Endothelial cell of umbilical vein (primary cell): ENCODE measurements around the gene ZNF440. TPM values are rescaled to one million over a fixed set of nuclear protein-coding genes. Genes with fewer than 3 reads are reported as not detected.

Experiments used
- BruUV-seq: library from RNA; stranded (reverse); fragments of 400-500 nt; replicated peaks from 2 replicates; lab custom pipeline; 2021; lab: Mats Ljungman, UMichigan
- CTCF ChIA-PET: fragments of 300-600, 350-600 bp; sonication (Branson Sonifier 250); formaldehyde crosslinking; loops from one replicate; lab custom pipeline; 2021; ENCODE audit warnings: antibody characterized with exemption, inconsistent platforms; lab: Charles Lee
- POLR2A ChIA-PET: fragments of 300-600, 350-600 bp; sonication (Branson Sonifier 250); formaldehyde crosslinking; loops from one replicate; lab custom pipeline; 2021; ENCODE audit warnings: antibody characterized with exemption, inconsistent platforms; lab: Charles Lee
- DNase-seq: peaks from one replicate; pipeline ENCODE4 v3.0.0-alpha.2; 2011; ENCODE audit warnings: low read depth, low spot score
- FAIRE-seq: peaks from 2 replicates; lab custom pipeline; 2011; peaks lifted over from hg19 to GRCh38; lab: Jason Lieb, UNC
- H2AFZ ChIP-seq: 2 replicates; pipeline ENCODE4 v1.6.0; 2012; ENCODE audit warnings: low read depth, low read length, control low read depth, inconsistent platforms
- H3K27ac ChIP-seq: 2 replicates; pipeline ENCODE4 v1.5.1; 2011; ENCODE audit warnings: low read depth, mild to moderate bottlenecking, control low read depth, low read length, moderate library complexity; ENCODE audit not compliant: insufficient read depth
- H3K27me3 ChIP-seq, 2 experiments: 2 replicates each; pipeline versions ENCODE4 v1.6.0 to v1.6.1; 2011; ENCODE audit warnings: low read length in 2 of 2, mixed read lengths in 1 of 2; ENCODE audit not compliant: control insufficient read depth in 2 of 2, insufficient read depth in 2 of 2
- H3K36me3 ChIP-seq, 2 experiments: 2 replicates in 1 of 2; 3 replicates in 1 of 2; pipeline ENCODE4 v1.5.1; 2011; ENCODE audit warnings: low read length in 2 of 2, mild to moderate bottlenecking in 1 of 2, moderate library complexity in 1 of 2; ENCODE audit not compliant: control insufficient read depth in 2 of 2, insufficient read depth in 2 of 2; ENCODE audit errors: extremely low read depth in 1 of 2
- H3K4me1 ChIP-seq: 3 replicates; pipeline ENCODE4 v1.5.1; 2011; ENCODE audit warnings: mild to moderate bottlenecking, low read length; ENCODE audit not compliant: control insufficient read depth, insufficient read depth; ENCODE audit errors: extremely low read depth
- H3K4me2 ChIP-seq: 2 replicates; pipeline ENCODE4 v1.6.1; 2011; ENCODE audit warnings: low read length, control low read depth, mixed read lengths; ENCODE audit not compliant: insufficient read depth
- H3K4me3 ChIP-seq, 3 experiments: fragments of 200-600 bp in 1 of 3; sonication (generic), shearing (Covaris generic) in 1 of 3; replicated peaks in 1 of 3; 2 replicates each; pipeline ENCODE4 v1.5.1; 2011 to 2016; ENCODE audit warnings: control low read depth in 3 of 3, low read length in 3 of 3, mild to moderate bottlenecking in 2 of 3, inconsistent platforms in 1 of 3, low read depth in 1 of 3, moderate library complexity in 1 of 3; ENCODE audit not compliant: insufficient read depth in 1 of 3
- H3K79me2 ChIP-seq: 2 replicates; pipeline ENCODE4 v1.6.0; 2012; ENCODE audit warnings: low read length, inconsistent platforms; ENCODE audit not compliant: control insufficient read depth, insufficient read depth
- H3K9ac ChIP-seq: replicated peaks from 2 replicates; pipeline ENCODE3; 2011; ENCODE audit warnings: low read length, control low read depth; ENCODE audit not compliant: insufficient read depth; ENCODE audit errors: extremely low read depth
- H3K9me1 ChIP-seq: replicated peaks from 3 replicates; pipeline ENCODE4 v1.6.0; 2011; ENCODE audit warnings: mild to moderate bottlenecking, low read length; ENCODE audit not compliant: control insufficient read depth, insufficient read depth; ENCODE audit errors: extremely low read depth
- H3K9me3 ChIP-seq: replicated peaks from 2 replicates; pipeline ENCODE4 v1.5.1; 2012; ENCODE audit warnings: low read length, inconsistent platforms; ENCODE audit not compliant: control insufficient read depth, insufficient read depth
- H4K20me1 ChIP-seq: replicated peaks from 2 replicates; pipeline ENCODE3; 2011; ENCODE audit warnings: mild to moderate bottlenecking, low read length; ENCODE audit not compliant: control insufficient read depth, insufficient read depth; ENCODE audit errors: extremely low read depth
- JUN ChIP-seq: IDR thresholded peaks from 2 replicates; pipeline ENCODE4 v1.6.1; 2011; ENCODE audit warnings: borderline replicate concordance, low read depth; ENCODE audit not compliant: insufficient read length, insufficient read depth
- MYC ChIP-seq: IDR thresholded peaks from one replicate; pipeline ENCODE4 v1.6.1; 2011; ENCODE audit warnings: mild to moderate bottlenecking, low read depth, low read length
- POLR2A ChIP-seq: IDR thresholded peaks from 2 replicates; pipeline ENCODE4 v1.6.1; 2012; ENCODE audit warnings: low read depth, mild to moderate bottlenecking, control low read depth, low read length
- dilution Hi-C: fragments of 300-500 bp; cut with MboI; formaldehyde crosslinking; loops from one replicate; pipeline ENCODE4 v1.15.0; 2019; ENCODE audit warnings: low sequenced_read_pairs; ENCODE audit not compliant: extremely low pct_ligation_motif_present
- intact Hi-C: fragments of 100-400 bp; cut with micrococcal nuclease; formaldehyde crosslinking; loops from one replicate; pipeline ENCODE4 v1.10.0; 2022
- polyA plus RNA-seq, 4 experiments: library from polyadenylated mRNA; depleted of rRNA in 3 of 4; stranded (reverse) in 3 of 4; unstranded in 1 of 4; fragments of >200 nt; gene quantifications; 2 replicates each; pipeline versions ENCODE4 v1.2.1 to v1.2.3, GENCODE V29; 2011 to 2012; ENCODE audit warnings: missing spikeins in 1 of 4
- total RNA-seq: library from RNA; stranded (reverse); gene quantifications from 2 replicates; pipeline ENCODE4 v1.2.3, GENCODE V29; 2021
- TF ChIP-seq, protein P1 (sequence below), 2 donors: IDR thresholded peaks; 1 replicate in 1 of 2; 2 replicates in 1 of 2; pipeline ENCODE4 v1.5.1; 2011; ENCODE audit warnings: low read length in 2 of 2, mild to moderate bottlenecking in 2 of 2, moderate library complexity in 2 of 2, control low read depth in 1 of 2, inconsistent platforms in 1 of 2, low read depth in 1 of 2; ENCODE audit not compliant: insufficient read depth in 1 of 2; ENCODE audit errors: extremely low read depth in 1 of 2

ZNF440 gene
- total and polyA plus RNA-seq, 2 donors (not counting 3 experiments of a cell fraction or from before 2014, with no cell fraction given), result 2.2 to 13.3 TPM

DNA sequence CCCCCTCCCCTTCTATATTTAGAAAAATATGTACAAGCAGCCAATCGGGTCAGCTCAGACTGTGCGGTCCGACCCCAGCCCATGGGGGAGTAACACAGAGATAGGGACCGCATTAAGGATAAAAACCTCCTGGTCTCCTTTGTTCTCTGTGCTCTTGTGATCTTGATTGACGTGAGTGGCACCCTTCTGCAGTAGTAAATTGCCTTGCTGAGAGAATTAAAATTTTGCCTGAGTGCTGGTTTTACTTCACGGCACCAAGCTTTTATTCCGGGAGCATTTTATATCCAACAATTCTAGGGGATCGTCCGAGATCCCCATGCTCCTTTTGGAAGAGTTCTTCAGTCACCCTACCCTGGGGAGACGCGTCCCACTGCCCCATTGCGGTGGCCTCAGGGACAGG, 66.5 kb downstream of the ZNF440 start:
- no peak for TF ChIP-seq JUN
- no peak for TF ChIP-seq POLR2A
- no peak for TF ChIP-seq MYC
- H3K4me2 ChIP-seq, result no peak overlapping the region
- H3K9ac ChIP-seq, result no peak overlapping the region
- intact Hi-C loops (no loop called here), dilution Hi-C loops (no loop called here)
- FAIRE-seq (no peak), DNase-seq (no peak)
- no TSS peak for BruUV-seq
- H2AFZ ChIP-seq, result no peak overlapping the region
- no peaks in the 10 kb centered on the region for H3K4me1 ChIP-seq
- H3K36me3 ChIP-seq, result no peaks in the 10 kb centered on the region
- POLR2A ChIA-PET, result no interaction called here
- H3K9me1 ChIP-seq, result no peaks in the 10 kb centered on the region
- H3K4me3 ChIP-seq, result no peak overlapping the region
- no peaks in the 10 kb centered on the region for H4K20me1 ChIP-seq
- H3K27me3 ChIP-seq, result no peaks in the 10 kb centered on the region
- H3K79me2 ChIP-seq, result no peaks in the 10 kb centered on the region
- CTCF ChIA-PET, result interaction anchor here (0.7 to 6.9 kb wide), 3 partner anchors 43 to 791 kb away, joined by 4 to 39 read pairs (median 5); no protein-coding TSS in a partner anchor
- H3K9me3 ChIP-seq, result no peaks in the 10 kb centered on the region
- no peak overlapping the region for H3K27ac ChIP-seq

DNA sequence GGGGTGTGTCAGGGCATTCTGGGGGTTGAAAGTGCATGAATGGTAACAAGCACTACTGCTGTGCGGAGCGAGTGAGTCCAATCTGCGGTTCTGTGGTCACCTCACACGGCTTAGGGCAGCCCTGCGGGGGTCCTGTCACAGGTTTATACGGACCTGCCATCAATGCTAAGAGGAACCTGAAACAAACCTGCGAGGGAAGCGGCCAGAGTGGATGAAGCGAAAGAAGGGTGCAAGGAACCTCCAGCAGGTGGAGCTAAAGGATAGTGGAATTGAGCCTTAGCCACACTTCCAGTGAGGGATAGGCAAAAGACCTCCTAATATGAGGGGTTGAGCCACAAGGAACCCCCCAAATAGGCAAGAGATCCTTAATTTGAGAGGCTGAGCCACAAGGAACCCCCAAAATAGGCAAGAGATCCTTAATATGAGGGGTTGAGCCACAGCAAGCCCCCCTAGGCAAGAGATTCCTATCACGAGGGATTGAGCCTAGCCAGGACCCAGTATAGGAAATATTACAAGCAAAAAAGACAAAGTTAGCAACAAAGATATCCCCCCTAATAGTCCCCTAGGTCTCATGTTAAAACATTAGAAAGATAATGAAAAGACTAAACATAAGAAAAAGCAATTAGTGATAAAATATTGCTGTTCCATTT, 67.2 kb downstream of the ZNF440 start:
- CTCF ChIA-PET, result interaction anchor here (0.7 to 6.9 kb wide), 3 partner anchors 42 to 790 kb away, joined by 4 to 39 read pairs (median 5); no protein-coding TSS in a partner anchor
- peak; percentile 54 for DNase-seq

More for the DNA sequence above, 67.2 kb downstream of the ZNF440 start:
- intact Hi-C loops, result loop anchor here (1.0 kb wide), 2 partner anchors 107 to 260 kb away; no protein-coding TSS in a partner anchor
- no peaks in the 10 kb centered on the region for H3K9me3 ChIP-seq
- no peaks in the 10 kb centered on the region for H3K9me1 ChIP-seq
- no peaks in the 10 kb centered on the region for H3K36me3 ChIP-seq
- H3K4me2 ChIP-seq, result no peak overlapping the region
- no peak overlapping the region for H3K27ac ChIP-seq
- peak; percentile 90 for FAIRE-seq
- no peak overlapping the region for H3K9ac ChIP-seq
- H2AFZ ChIP-seq, result no peak overlapping the region
- no peaks in the 10 kb centered on the region for H3K79me2 ChIP-seq
- H3K4me1 ChIP-seq, result no peaks in the 10 kb centered on the region
- no peak overlapping the region for H3K4me3 ChIP-seq
- no peaks in the 10 kb centered on the region for H4K20me1 ChIP-seq
- BruUV-seq, result no TSS peak
- TF ChIP-seq, protein P1, sequence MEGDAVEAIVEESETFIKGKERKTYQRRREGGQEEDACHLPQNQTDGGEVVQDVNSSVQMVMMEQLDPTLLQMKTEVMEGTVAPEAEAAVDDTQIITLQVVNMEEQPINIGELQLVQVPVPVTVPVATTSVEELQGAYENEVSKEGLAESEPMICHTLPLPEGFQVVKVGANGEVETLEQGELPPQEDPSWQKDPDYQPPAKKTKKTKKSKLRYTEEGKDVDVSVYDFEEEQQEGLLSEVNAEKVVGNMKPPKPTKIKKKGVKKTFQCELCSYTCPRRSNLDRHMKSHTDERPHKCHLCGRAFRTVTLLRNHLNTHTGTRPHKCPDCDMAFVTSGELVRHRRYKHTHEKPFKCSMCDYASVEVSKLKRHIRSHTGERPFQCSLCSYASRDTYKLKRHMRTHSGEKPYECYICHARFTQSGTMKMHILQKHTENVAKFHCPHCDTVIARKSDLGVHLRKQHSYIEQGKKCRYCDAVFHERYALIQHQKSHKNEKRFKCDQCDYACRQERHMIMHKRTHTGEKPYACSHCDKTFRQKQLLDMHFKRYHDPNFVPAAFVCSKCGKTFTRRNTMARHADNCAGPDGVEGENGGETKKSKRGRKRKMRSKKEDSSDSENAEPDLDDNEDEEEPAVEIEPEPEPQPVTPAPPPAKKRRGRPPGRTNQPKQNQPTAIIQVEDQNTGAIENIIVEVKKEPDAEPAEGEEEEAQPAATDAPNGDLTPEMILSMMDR (IDR thresholded peaks at IDR 0.05; ENCODE audit: extremely low read depth in 1 of 2, insufficient read depth in 1 of 2, low read depth in 1 of 2, low read length in 2 of 2), result peak; percentile 68 to 70
- TF ChIP-seq POLR2A, result no peak
- H3K27me3 ChIP-seq, result no peaks in the 10 kb centered on the region
- POLR2A ChIA-PET, result no interaction called here
- dilution Hi-C loops, result no loop called here
